Heart left ventricle (tissue), 16 donors: ENCODE measurements around the gene ZNF76. TPM values are rescaled to one million over a fixed set of nuclear protein-coding genes. Genes with fewer than 3 reads are reported as not detected.

Source experiments
- ATAC-seq, 4 donors: fragments of 200-7000 bp; cut with Tn5 transposase; one replicate each; pipeline ENCODE4 v1.9.1; 2020 to 2022; ENCODE audit warnings: moderate library complexity in 4 of 4, mild to moderate bottlenecking in 3 of 4, moderate number of reproducible peaks in 1 of 4
- DNase-seq, 5 donors: peaks; one replicate each; pipeline ENCODE4 v3.0.0-alpha.2; 2020
- H3K27ac ChIP-seq, 12 donors: fragments of 200-600 bp; sonication (generic) in 4 of 12; one replicate each; pipeline versions ENCODE4 v1.5.0 to v1.8.0; 2016 to 2022; ENCODE audit warnings: mild to moderate bottlenecking in 2 of 12
- H3K27me3 ChIP-seq, 9 donors: fragments of 200-600 bp; sonication (generic) in 2 of 9; one replicate each; pipeline versions ENCODE4 v1.5.1 to v1.8.0; 2016 to 2022; ENCODE audit warnings: mild to moderate bottlenecking in 3 of 9
- H3K36me3 ChIP-seq, 9 donors: fragments of 200-600 bp; sonication (generic) in 2 of 9; one replicate each; pipeline versions ENCODE4 v1.5.0 to v1.8.0; 2018 to 2022; ENCODE audit warnings: mild to moderate bottlenecking in 2 of 9
- H3K4me1 ChIP-seq, 12 donors: fragments of 200-600 bp; sonication (generic) in 4 of 12; one replicate each; pipeline versions ENCODE4 v1.5.0 to v1.8.0; 2016 to 2022; ENCODE audit warnings: mild to moderate bottlenecking in 3 of 12
- H3K4me3 ChIP-seq, 12 donors: fragments of 200-600 bp; sonication (generic) in 4 of 12; one replicate each; pipeline versions ENCODE4 v1.5.0 to v1.8.0; 2017 to 2022; ENCODE audit warnings: mild to moderate bottlenecking in 9 of 12, moderate library complexity in 4 of 12
- H3K9me3 ChIP-seq, 12 donors: fragments of 200-600 bp; sonication (generic) in 4 of 12; one replicate each; pipeline versions ENCODE4 v1.5.0 to v1.8.0; 2016 to 2022; ENCODE audit warnings: mild to moderate bottlenecking in 1 of 12
- CTCF ChIP-seq, 12 donors: fragments of 200-600 bp; sonication (generic) in 4 of 12; IDR thresholded peaks; one replicate each; pipeline versions ENCODE4 v1.5.0 to v1.8.0; 2018 to 2022; ENCODE audit warnings: antibody characterized with exemption in 12 of 12, mild to moderate bottlenecking in 5 of 12
- POLR2A ChIP-seq, 2 donors: fragments of 450-650 bp; IDR thresholded peaks; one replicate each; pipeline ENCODE4 v1.6.1; 2017; ENCODE audit warnings: antibody characterized with exemption in 2 of 2, mild to moderate bottlenecking in 2 of 2, moderate library complexity in 2 of 2
- WGBS, 4 donors: extraction: QIAGEN DNeasy Blood & Tissue Kit in 2 of 4; methylation state at CpG; one replicate each; pipeline versions ENCODE4 v1.1.5 to v1.1.7; 2013 to 2018; 5-methylcytosine and 5-hydroxymethylcytosine counted together
- intact Hi-C, 10 donors: fragments of 100-400 bp; cut with DNase I; formaldehyde crosslinking; loops; one replicate each; pipeline versions ENCODE4 v1.11.1 to v1.14.2; 2022
- polyA plus RNA-seq, 2 donors: library from polyadenylated mRNA; stranded (reverse); fragments of 200-250 nt; gene quantifications; one replicate each; pipeline ENCODE4 v1.2.3, GENCODE V29; 2013
- total RNA-seq, 9 donors: library from RNA; depleted of rRNA in 2 of 9; stranded (reverse); fragments of >200 nt in 2 of 9; fragmentation: NEBNext Ultra II Directional in 3 of 9; extraction: Animal tissue kit (Norgen Biotek cat#: 25700) in 3 of 9; gene quantifications; one replicate each; pipeline versions ENCODE4 v1.1.0 to v1.2.4, GENCODE V29; 2016 to 2023
- donor health status: ischemic (EF 13 %, LVEDD 7.1; RV severe dilation, severe dysfunction).
- donor health status: healthy with polysubstance abuse.
- donor health status: DM: no; HTN: yes; CAD: no.
- donor health status: DM: no; HTN: no; CAD: no.
- donor health status: ischemic (EF 25% LVEDD 6.9; RV normal size, moderate dysfunction).
- donor health status: ischemic (EF 25% LVEDD 5.7; RV mildly dilated, moderate dysfunction).
- donor health status: healthy.
- donor health status: DM: yes; HTN: yes; CAD: no.
- donor health status: ischemic (EF 35%, LVEDD 5.7; RV mildly dilated, moderate dysfunction).
- donor health status: nonischemic (EF 11% LVEDD 7.7; RV severe dilation, severe dysfunction).
- donor health status: DM: yes; HTN: yes; CAD: no.
- donor health status: PGD.
- donor health status: ischemic (EF 29% LVEDD 5.4; RV normal size, mild dysfunction).
- donor health status: nonischemic (EF 23%, LVEDD 6.1; RV moderate dilation, normal function).

Gene ZNF76
- total and polyA plus RNA-seq, 11 donors = 20.2 to 46.1 (median 33.0) TPM

GRCh38 chr6:35317483-35318195 lies 58.1 kb downstream of the ZNF76 start:
- Histone ChIP-seq H3K27me3 (no peaks in the 10 kb centered on the region), H3K27ac (peak overlapping the region in 7 of 12 donors; percentile 9 to 67 (median 28)), H3K36me3 (peaks cover 0 to 59% (median 0%) of the 10 kb centered on the region in 9 donors), H3K9me3 (no peaks in the 10 kb centered on the region), H3K4me1 (peaks cover 0 to 20% (median 5%) of the 10 kb centered on the region in 12 donors), H3K4me3 (peak overlapping the region; percentile 30 to 67 (median 60))
- 26 to 32% (median 32%) methylated on average over 27 to 28 of the region's 28 CpGs for WGBS, 4 donors
- no peak for TF ChIP-seq POLR2A (IDR thresholded peaks at IDR 0.05)
- no peak for TF ChIP-seq CTCF (IDR thresholded peaks at IDR 0.05)
- intact Hi-C loops = no loop called here
- ATAC-seq (peak in 3 of 4 donors; percentile 23 to 45 (median 37)), DNase-seq (no peak)

GRCh38 chr6:35318196-35319171 lies 58.9 kb downstream of the ZNF76 start:
- H3K36me3 ChIP-seq = peaks cover 0 to 67% (median 0%) of the 10 kb centered on the region in 9 donors
- peak overlapping the region; percentile 30 to 67 (median 60) for H3K4me3 ChIP-seq
- ATAC-seq (peak; percentile 95 to 100 (median 99)), DNase-seq (peak; percentile 73 to 89 (median 82))
- WGBS, 4 donors = 13 to 32% (median 17%) methylated on average over 20 to 55 of the region's 55 CpGs
- peak overlapping the region in 7 of 12 donors; percentile 9 to 67 (median 28) for H3K27ac ChIP-seq
- no peaks in the 10 kb centered on the region for H3K27me3 ChIP-seq
- H3K4me1 ChIP-seq = peaks cover 0 to 20% (median 5%) of the 10 kb centered on the region in 12 donors
- no peaks in the 10 kb centered on the region for H3K9me3 ChIP-seq
- intact Hi-C loops = no loop called here
- peak in 2 of 12 donors; percentile 11 to 35 for TF ChIP-seq CTCF (IDR thresholded peaks at IDR 0.05)
- peak in 1 of 2 donors; percentile 28 for TF ChIP-seq POLR2A (IDR thresholded peaks at IDR 0.05)

GRCh38 chr6:35319346-35320030 lies 60.0 kb downstream of the ZNF76 start:
- Histone ChIP-seq H3K9me3 (no peaks in the 10 kb centered on the region), H3K36me3 (peaks cover 0 to 67% (median 0%) of the 10 kb centered on the region in 9 donors), H3K27ac (no peak overlapping the region), H3K27me3 (no peaks in the 10 kb centered on the region), H3K4me1 (peaks cover 0 to 20% (median 4%) of the 10 kb centered on the region in 12 donors), H3K4me3 (no peak overlapping the region)
- intact Hi-C loops = loop anchor here in 1 of 10 donors (5.0 kb wide), 1 partner anchor 32 kb away; no protein-coding TSS in a partner anchor
- no peak for DNase-seq
- TF ChIP-seq CTCF (IDR thresholded peaks at IDR 0.05) = no peak
- TF ChIP-seq POLR2A (IDR thresholded peaks at IDR 0.05) = no peak
- WGBS, 4 donors = 92 to 93% (median 93%) methylated on average over 20 of the region's 20 CpGs
- no peak for ATAC-seq
